GM19023 (cell line): ENCODE measurements around the gene GMPPA.

ENCODE experiments used
- ATAC-seq: cut with Tn5 transposase; IDR thresholded peaks from one replicate; pipeline ENCODE4 v1.9.1; 2021; ENCODE audit warnings: mild to moderate bottlenecking, moderate library complexity; ENCODE audit not compliant: unreplicated experiment

GMPPA gene

DNA sequence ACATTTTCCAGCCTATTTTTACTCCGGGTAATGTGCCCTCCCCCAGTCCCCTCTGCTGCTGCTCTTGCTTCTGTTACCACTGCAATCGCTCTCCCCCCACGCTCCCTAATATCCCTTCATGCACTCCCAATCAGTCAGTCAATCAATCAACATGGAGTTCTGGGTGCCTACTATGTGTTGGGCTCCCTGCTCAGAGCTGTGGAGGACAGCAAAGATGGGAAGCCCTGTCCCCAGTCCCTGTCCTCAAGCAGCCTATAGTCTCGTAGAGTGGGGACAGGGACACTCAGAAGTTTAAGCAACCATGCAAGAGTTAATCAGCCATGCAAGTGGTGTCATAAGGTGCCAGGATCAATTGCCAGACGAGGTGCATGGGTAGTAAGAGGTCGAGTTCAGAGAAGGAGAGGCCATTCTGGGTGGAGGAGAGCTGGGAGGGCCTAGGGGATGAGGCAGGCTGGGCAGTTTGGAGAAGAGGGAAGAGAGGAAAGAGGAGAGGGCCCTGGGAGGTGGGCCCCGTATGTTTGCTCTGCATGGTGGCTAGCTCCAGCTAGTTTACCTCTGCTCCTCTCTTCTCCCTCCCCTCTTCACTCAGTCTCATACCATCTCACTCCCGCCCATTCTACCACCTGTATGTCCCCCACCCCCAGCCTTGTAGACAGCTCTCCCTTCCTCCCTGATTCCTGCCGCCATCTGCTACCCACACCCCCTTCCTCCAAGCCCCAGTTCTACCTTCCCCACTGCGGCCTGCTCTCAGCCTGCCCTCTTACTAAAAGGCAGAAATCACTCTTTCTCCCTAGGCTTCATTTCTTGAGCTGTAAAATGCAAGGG is 19.5 kb downstream of the GMPPA start:
- ATAC-seq: no peak

DNA sequence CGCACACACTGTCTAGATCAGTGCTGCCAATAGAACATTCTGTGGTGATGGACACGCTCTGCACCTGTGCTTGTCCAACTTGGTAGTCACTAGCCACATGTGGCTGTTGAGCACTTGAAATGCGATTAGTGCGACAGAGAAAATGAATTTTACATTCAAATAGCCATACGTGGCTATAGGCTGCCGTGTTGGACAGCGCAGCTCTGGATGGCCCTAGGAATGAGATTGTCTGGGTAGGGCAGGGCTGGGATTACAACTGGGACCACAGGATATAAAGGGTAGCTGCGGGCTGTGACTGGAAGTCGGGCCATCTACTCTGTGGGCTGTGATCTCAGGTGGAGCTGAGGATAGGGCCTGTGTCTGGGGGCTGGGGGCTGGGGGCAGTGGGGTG is 20.8 kb downstream of the GMPPA start:
- no peak for ATAC-seq

DNA sequence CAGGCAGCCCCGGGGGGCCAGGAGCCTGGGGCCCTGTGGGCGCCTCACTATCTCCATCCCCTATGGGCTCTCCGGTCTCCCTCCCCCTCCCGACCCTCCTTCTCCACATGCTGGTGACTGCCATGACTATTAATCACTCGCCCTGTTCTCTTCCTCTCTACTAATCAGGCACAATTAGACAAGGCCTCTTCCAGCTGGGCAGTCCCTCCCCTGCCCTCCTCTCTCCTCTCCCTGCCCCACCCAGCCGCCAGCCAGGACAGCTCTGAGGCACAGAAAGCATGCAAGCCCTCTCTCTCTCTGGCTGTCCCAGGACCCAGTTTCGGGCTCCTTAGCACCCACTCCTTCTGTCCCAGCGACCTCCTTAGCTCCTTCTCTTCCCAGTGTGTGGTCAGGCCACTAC is 21.4 kb downstream of the GMPPA start:
- ATAC-seq: no peak

DNA sequence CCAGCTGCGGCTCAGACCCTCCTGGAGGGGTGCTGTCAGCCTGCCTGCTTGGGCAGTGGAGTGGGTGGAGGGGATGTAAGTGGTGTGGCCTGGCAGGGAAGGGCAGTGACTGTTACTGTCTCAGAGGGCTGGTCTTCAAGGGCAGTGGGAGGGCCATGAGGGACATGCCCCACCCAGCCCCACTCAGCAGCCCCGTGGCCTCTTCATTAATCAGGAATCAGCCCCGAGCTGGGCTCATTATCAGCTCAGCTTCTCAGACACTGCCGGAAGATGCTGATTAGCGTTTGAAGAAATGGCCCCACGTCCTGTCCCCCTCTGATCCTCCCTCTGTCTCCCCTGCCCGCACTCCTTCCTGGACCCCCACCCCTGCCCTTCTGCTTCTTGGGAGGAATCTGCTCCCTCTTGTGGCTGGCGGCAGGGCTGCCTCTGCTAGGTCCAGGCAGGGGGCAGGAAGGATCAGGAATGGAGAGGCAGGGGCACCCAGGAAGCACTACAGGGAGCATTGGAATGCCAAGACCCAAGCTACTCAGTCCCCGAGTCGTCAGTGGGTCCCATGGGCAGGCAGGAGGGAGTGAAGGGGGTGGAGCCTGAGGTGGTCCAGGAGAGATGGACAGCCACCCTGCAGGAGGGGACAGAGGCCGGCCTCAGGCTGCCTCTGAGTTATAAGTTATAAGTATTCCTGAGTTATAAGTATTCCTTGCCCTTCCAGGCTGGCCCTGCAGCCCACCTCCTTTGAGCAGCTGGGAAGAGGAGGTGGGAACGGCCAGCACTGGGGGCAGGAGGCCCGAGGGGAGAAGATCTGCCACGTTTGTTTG is 22.6 kb downstream of the GMPPA start:
- ATAC-seq: no peak

DNA sequence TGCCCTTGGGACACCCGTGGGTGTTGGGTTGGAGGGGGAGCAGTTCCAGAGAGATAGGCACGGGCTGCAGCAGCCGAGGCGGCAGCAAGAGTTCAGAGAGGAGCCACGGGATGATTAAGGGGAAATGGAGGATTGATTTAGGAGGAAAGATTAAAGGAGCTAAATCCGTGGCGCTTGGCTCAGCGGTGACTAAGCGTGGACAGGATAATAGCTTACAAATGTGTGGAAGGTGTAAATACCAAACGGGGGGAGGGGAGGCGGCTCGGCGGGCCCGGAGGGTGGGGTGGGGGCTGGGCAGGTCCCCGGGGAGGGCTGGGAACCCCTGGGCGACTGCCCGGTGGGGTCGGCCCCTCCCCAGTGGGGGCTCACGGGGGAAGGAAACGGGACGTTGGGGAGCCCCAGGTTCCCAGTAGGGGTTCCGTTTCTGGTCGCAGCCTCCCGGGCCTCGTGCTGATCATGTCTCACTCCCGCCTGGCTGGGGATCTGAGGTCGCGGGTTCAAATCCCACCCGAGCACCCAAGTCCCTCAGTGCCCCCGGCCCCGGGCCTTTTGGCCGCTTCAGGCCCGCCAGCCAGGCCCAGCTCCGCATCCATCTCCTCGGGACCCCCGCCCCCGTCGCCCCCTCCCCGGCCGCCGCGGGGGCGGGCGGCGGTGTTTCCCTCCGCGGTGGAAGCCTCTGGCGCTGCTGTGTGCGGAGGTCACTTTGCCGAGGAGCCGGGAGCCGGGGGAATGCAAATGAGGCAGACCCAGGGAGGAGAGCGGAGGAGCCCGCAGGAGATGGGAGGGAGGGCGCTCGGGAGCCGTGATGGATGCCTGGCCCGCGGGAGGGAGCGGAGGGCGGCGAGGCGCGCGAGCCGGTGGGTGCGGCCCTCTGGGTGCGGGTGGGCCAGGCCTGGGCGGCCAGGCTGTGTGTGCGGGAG is 23.7 kb downstream of the GMPPA start:
- ATAC-seq: no peak

DNA sequence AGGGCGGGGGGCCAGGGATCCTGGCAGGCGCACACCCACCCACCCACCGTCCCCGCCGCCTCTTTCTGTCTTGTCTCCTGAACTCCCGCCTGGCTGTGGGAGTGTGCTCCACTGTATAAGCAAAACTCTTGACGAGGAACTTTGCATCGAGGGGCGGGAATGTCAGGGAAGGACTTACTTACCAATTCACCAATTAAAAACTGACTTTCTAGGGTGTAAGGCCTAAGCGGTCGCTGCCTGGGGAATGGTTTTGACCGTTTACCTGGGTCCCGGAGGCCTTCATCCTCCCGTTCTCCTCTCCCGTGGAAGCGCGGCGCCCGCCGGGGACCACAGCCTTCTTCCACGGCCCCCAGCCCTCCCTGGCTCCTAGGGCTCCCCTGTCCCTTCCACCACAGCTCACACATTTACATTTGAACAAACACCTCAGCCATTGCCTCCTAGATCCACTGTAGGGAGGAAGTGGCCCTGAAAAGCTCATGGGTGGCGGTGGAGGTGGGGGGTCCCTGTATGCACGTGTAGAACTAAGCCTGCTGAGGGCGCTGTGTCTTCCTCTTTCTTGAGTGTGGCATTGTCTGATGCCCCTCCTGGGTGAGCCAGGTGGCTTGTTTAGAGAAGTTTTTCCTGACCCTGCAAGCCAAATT is 24.5 kb downstream of the GMPPA start:
- no peak for ATAC-seq

DNA sequence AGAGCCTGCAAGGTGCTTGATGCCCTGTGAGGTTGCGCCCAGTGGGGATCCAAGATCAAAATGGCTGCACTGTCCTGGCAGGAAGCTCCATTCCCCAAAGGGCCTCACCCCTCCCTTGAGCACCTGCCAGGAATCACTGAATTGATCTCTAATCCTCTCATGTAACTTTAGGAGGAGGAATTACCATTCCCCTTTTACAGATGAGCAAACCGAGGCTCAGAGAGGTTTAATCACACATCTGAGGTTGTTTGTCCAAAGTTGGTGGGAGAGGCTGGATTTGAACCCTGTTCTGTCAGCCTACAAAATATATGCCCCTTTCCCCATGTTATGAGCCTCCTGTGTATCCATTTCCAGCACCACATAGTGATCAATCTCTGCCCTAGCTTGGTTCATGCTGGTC is 26.1 kb downstream of the GMPPA start:
- no peak for ATAC-seq

DNA sequence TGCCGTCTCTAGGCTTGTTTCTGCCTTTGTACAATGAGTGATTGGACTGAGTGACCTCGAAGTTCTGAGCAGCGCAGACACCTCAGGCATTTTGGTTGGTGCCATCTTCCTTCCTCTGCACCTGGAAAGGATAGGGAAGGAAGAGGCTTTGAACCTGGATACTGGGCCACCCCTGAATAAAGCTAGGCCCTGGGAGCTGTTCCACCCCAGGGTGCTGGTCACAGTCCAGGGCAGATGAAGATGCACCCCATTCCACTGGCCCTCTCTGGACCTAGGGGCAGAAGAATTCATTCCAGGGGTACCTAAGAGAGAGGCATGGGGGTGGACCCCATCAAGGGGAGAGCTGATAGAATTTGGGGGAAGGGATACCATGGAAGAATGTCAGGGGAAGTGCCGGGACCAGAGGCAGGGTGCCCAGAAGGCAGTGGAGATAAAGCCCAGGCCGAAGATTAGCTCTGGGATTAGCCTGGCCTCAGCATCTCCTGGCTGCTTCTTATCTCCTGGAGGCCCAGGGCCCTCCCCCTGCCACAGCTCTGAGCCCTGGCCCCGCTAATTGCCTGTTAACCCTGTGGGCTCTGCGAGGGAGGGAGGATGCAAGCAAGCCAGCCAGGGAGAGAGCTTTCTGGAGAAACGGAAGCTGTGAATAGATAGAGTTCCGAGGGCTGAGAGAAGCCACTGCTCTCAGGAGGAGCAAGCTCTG is 27.0 kb downstream of the GMPPA start:
- ATAC-seq: no peak

DNA sequence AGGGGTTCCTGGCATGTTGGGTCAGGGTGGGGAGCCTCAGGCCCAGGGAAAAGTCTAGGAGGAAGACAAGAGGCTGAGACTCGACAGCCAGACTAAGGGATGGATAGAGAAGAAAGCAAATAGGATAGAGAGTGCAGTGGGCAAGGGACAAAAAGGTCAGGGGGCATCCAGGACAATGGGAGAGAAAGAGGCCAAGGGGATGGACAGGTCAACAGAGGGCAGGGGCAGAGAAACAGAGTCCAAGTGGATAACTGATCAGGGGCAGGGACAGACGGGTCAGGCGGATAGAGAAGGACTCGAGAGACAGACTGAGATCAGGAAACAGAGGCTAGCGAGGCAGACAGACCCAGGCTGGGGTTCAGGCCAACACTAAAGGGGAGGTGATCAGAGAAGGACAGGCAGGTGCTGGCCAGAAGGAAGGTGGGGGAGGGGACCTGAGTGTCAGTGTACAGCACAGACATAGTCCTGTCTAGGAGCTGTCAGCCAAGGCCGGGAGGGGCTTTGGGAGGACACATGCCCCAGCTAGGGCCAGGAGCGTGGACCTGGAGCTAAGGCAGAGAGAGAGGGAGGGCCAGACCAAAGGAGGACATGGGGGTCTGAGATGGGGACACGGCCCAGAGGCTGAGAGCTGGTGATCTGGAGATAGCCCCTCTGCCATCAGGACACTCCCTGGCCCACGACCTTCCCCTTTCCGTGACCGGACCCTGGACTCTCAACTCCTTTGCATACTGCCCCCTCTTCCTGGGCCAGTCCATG is 27.8 kb downstream of the GMPPA start:
- ATAC-seq: no peak

DNA sequence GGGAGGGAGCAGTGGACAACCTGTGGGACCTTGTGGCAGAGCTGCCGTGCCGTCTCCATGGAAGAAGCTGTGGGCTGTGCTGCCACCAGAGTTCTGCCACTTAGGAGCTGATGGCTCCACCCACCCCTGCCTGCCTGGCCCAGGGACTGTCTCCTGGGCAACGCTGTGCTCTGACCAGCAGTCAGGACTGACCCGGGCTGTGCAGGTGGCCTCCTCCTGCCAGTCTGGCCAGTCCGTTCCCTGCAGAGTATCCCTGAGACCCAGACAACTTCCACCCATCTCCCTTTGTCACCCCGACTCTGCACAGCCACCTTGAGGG is 28.3 kb downstream of the GMPPA start:
- no peak for ATAC-seq

DNA sequence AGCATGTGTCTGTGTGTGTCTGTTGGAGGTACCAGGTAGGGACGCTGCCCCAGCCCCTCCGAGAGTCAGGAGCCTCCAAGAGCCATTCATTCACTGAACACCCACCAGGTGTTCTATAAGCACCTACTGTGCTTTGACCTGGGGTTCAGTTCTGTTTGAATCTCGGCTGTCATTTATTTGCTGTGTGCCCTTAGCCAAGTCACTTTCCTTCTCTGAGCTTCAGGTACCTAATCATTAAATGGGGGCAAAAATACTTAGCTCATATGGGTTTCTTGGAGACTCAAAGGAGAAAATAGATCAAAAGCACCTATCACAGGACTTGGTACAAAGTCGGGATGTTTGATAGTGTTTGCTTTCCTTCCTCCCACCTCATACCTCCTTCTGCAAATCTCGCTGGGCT is 28.8 kb downstream of the GMPPA start:
- ATAC-seq: no peak

DNA sequence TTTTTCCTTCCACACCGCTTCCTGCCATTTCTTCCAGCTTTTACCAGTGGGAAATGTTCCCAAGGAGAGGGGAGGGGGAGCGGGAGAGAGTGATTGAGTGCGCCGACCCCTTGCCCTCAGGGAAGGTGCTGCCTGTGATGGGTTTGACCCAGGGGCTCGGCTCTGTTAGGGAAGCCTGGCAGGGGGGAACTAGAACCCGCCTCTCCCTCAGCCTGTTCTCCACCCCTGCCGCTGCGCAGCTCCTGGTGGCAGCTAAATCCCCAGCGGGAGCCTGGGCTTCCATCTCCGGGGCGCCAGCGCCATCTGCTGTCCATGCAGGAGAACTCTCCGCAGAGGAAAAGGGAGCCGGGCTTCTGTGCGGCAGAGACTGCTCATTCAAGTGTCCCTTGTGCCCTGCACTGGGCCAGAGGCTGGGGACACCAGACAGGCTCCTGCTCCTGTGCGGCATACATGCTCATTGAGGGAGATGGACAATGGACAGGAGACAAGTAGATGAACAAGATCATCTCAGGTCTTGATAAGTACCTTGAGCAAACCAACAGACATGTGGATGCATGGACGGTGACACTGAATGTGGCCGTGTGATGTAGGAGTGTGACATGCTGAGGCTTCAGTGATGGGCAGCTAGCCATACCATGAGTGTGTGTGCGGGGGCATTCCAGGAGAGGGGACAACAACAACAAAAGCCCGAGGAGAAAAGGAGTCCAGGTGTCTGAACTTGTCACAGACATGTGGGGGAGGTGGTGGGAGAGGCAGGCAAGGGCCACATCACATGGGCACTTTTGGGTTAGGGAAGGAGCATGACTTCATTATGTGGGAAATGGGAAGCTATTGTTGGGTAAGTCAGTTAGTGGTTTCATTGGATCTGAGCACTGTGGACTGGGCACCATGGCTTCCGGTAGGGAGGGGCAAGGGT is 31.6 kb downstream of the GMPPA start:
- ATAC-seq: peak; percentile 76

DNA sequence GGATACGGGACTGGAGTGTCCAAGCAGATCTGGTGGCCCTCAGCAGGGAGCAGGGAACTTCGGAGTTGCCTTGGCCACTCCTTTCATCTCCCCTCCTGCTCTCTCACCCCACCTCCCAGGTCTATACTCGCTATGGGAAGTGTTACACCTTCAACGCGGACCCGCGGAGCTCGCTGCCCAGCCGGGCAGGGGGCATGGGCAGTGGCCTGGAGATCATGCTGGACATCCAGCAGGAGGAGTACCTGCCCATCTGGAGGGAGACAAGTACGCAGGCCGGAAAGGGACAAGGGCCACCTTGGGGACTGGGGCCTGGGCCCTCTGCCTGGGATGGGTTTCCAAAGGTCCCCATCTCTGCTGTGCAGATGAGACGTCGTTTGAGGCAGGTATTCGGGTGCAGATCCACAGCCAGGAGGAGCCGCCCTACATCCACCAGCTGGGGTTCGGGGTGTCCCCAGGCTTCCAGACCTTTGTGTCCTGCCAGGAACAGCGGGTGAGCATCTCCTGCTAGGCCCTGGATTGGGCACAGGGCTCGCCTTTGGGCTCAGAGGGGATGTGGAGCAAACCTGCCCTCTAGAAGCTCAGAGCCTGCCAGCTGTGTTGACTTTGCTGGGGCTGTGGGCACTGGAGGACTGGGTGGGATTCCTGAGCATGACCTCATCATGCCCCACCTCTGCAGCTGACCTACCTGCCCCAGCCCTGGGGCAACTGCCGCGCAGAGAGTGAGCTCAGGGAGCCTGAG is 33.1 kb downstream of the GMPPA start:
- ATAC-seq: no peak

DNA sequence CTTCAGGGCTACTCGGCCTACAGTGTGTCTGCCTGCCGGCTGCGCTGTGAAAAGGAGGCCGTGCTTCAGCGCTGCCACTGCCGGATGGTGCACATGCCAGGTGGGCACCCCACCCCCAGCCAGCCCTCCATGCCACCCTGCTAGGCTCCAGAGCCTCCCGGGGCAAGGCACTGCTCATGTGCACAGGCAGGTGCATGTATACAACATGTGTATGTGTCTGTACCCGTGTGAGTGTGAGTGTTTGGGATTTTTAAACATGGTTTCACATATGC is 33.6 kb downstream of the GMPPA start:
- ATAC-seq: no peak

DNA sequence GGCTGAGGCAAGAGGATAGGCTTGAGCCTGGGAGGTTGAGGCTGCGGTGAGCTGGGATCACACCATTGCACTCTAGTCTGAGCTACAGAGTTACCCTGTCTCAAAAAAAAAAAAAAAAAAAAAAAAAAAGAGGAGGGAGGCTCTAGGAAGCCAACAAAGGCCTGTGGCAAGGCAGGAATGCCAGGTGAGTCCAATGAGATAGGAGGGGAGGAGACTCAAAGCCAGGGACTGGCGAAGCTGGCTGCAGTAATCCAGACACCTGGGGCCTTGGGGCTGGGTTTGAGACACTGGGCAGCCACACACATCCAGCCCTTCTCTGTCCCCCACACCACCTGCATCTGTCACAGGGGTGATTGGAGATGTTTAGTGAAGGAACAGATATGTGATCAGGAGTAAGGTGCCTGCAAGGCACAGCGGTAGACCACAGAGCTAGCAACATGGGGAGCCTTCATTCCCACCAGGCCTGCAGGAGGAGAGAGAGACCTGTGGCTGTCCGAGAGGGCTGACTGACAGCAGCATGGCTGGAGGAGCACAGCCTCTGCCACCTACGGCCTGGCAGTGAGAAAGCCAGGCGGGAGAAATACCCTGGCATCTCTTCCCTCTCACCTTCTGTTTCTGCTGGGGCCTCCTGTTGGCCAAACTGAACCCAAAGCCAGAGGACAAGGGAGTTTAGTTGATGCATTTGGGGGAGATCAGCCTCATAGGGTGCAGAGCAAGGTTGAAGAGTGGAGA is 35.4 kb downstream of the GMPPA start:
- ATAC-seq: no peak

DNA sequence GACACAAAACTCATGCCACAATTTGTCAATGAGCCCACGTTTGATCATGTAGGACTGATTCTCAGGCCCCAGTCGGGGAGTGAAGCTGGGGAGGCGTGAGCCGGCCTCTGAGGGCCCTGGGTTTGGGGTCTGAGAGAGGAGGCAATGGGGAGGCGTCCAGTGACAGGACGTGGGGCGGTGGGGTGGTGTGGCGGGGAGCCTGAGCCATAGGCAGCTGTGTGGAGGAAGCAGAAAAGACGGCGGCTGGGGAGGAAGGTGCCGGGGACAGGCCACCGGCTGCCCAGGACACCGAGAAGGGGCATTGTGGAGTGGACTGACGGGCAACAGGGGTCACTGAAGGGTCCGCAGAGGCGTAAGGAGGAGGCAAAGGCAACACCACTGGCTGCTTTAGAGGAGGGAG is 37.7 kb downstream of the GMPPA start:
- ATAC-seq: no peak

DNA sequence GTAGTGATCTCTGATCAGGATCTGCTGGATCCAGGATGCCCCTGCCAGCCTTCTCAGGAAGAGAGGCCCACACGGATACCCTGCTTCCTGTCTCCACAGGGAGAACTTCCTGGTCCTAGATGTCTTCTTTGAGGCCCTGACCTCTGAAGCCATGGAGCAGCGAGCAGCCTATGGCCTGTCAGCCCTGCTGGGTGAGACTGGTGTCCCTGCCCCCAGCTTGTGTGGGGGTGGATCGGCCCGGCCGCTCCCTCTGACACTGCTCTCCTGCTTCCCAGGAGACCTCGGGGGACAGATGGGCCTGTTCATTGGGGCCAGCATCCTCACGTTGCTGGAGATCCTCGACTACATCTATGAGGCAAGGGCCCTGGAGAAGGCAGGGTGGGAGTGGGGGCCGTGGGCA is 38.3 kb downstream of the GMPPA start:
- no peak for ATAC-seq
